ENCODE results near the gene ZC3H4. TPM values are rescaled to one million over a fixed set of nuclear protein-coding genes. Genes with fewer than 3 reads are reported as not detected.

Gene ZC3H4
- total and polyA plus RNA-seq, 9 of the 15 experiments (the other 6 are each of a cell fraction or from before 2014, with no cell fraction given) = 2.2 to 75.6 (median 18.3) TPM

DNA sequence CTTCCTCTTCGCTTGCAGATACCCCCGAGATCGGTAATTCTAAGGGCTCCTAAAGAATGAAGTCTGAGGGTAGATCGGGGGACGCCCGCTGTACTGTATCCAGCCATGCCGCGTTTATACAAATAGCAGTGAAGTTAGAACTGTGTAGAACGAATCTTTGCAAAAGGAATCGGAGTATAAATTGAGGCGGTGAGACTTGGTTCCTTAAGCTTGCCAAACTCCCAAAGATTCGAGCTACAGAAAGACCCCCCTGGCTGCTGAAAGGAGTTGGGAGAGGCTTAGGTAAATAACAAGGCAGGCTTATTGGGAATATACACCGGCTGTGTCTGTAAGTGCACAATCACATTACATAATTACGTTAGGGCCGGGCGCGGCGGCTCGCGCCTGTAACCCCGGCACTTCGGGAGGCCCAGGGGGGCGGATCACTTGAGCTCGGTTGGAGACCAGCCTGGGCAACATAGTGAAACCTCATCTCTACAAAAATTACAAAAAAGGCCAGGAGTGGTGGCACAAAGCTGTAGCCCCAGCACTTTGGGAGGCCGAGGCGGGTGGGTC is 77.4 kb downstream of the ZC3H4 start (continued):
- TF ChIP-seq, protein P1, sequence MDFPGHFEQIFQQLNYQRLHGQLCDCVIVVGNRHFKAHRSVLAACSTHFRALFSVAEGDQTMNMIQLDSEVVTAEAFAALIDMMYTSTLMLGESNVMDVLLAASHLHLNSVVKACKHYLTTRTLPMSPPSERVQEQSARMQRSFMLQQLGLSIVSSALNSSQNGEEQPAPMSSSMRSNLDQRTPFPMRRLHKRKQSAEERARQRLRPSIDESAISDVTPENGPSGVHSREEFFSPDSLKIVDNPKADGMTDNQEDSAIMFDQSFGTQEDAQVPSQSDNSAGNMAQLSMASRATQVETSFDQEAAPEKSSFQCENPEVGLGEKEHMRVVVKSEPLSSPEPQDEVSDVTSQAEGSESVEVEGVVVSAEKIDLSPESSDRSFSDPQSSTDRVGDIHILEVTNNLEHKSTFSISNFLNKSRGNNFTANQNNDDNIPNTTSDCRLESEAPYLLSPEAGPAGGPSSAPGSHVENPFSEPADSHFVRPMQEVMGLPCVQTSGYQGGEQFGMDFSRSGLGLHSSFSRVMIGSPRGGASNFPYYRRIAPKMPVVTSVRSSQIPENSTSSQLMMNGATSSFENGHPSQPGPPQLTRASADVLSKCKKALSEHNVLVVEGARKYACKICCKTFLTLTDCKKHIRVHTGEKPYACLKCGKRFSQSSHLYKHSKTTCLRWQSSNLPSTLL (IDR thresholded peaks at IDR 0.05) = no peak
- no peak for TF ChIP-seq KDM1A (IDR thresholded peaks at IDR 0.05)
- TF ChIP-seq ATF1 (CRISPR knock-in tag; IDR thresholded peaks at IDR 0.05) = no peak
- TF ChIP-seq ATF1 (tag; IDR thresholded peaks at IDR 0.05) = no peak
- TF ChIP-seq, protein P2, sequence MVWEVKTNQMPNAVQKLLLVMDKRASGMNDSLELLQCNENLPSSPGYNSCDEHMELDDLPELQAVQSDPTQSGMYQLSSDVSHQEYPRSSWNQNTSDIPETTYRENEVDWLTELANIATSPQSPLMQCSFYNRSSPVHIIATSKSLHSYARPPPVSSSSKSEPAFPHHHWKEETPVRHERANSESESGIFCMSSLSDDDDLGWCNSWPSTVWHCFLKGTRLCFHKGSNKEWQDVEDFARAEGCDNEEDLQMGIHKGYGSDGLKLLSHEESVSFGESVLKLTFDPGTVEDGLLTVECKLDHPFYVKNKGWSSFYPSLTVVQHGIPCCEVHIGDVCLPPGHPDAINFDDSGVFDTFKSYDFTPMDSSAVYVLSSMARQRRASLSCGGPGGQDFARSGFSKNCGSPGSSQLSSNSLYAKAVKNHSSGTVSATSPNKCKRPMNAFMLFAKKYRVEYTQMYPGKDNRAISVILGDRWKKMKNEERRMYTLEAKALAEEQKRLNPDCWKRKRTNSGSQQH (CRISPR knock-in tag; IDR thresholded peaks at IDR 0.05) = no peak
